Measurements from ENCODE around the gene KERA.

Gene KERA

DNA sequence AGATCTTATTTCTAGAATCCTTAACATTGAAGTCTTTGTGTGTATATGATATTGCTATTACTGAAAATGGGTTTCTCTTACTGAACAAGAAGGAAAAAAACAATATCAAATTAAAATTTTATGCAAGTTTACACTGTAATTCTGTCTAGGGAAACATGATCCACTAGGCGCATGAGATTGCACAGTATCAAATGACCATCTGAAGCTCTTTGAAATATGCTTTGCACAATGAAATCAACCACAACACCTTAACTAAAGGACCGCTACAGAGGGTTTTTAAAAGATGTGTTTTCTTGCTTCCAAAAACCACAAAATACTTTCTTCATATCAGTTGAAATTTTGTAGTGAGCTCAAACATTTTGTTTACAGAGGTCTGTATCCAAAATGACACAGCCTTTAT, 15.1 kb upstream of the KERA start:
- DNase-seq: no peak

DNA sequence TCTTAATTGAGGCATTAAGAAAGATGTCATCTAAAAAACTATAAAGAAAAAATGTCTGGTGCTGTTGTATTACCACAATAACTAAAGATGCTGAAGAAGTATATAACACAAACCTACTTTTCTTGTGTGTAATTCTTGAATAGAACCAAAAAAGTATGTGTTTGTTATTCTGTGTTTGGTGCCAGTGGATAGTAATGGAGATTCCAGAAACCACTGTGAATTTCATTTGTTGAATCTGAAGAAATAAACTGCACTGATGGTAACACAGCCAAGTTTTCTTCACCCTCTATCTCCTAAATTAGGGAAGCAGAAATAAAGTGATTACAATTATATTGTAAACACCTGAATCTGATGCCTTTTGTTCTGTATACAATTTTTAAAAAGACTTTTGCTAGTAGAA, 13.1 kb upstream of the KERA start:
- DNase-seq: no peak

DNA sequence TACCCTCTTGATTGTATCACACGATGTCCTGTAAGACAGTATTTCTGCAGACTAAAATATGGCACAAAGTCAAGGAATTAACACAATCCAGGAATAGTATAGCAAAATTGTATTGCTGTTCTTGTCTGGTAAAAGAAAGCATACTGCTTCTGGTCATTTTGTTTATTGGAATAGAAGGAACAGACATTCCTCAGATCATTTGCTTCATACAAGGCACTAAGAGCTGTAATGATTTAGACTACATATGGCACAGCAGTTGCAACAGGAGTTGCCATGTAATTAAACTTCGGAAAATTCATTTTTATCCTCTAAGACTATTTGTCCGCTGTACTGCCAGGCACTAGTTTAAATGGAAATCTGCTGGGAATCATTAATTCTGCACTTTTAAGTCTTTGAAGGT, 7.6 kb upstream of the KERA start:
- DNase-seq: no peak

GRCh38 chr12:91064640-91065039, 6.8 kb upstream of the KERA start:
- no peak for DNase-seq

- no peak for DNase-seq
These were observed 3.3 kb upstream of the KERA start for GRCh38 chr12:91061091-91061490.

DNA sequence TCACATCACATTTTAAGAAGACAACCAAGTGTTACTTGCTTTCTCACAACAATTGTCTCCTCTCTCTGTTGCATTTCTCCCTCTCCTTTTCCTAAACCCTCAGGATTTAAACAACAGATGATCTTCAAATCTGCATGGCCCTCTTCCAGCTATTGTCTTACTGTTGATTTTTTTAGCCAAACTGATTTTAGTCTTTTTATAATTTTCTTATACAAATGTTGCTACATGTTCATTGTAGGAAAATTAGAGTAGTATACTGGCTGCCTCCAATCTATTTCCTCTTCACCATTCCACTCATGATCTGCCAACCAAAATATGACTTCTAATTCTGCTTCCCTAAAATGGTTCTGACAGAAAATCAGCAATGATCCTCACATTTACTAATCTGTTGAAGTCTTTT, 1.4 kb upstream of the KERA start:
- DNase-seq: no peak

DNA sequence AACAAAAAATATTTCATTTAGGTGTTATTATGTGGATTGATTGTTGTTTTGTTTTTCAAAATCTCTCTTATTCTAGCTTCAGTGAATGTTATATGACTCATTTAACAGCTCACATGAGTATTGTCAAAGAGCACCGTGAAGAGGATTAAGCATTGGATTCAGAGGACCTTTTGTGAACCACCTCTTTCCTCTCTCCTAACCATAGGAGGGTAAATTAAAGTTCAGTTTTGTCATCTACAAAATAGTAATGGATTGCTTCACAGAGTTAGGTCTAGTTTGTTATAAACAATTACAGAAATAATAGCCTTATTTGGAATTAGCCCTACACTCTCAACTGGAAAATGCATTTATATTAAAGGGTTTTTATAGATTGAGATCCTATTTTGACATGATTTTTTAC, 962 bp upstream of the KERA start:
- no peak for DNase-seq

- no peak for DNase-seq
These were observed 1.3 kb downstream of the KERA start for GRCh38 chr12:91056488-91056887.

DNA sequence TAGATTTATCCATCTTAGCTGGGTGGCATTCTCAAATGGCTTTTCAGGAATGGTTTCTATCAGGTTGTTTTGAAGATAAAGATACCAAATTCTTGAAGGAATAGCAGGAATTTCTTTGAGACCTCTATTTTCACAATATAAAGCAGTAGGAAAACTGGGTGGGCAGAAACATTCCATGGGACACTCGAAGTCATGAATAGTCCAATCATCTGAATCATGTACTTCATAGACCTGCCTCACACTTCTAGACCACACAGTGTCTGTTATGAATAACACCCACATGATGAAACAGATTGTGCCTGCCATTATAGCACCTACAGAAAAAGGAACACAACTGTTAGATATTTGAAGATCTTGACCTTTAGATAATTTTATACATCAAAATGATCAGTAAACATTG, 1.8 kb downstream of the KERA start:
- no peak for DNase-seq

- DNase-seq: no peak
These were observed 3.7 kb downstream of the KERA start for GRCh38 chr12:91053951-91054715.

GRCh38 chr12:91052026-91052425, 5.8 kb downstream of the KERA start:
- DNase-seq: no peak

- DNase-seq: no peak
These were observed 13.2 kb downstream of the KERA start for GRCh38 chr12:91044586-91044985.

DNA sequence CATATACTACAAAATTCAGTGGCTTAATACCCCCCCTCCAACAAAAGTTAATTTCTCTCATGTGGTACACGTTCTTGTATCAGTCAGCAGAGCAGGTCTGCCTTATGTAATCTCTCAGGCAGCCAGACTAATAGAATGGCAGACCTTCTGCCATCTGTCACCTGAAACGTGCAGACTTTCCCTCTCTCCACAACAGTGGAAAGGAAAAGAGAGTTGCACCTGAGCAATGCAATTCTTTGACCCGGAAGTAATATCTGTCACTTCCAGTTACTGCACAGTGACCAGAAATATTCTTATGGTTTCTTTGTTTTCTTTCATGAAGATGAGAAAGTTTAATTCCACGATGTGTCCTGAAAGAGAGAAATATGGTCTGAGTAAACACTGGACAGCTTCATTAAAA, 14.4 kb downstream of the KERA start:
- no peak for DNase-seq

- no peak for DNase-seq
These were observed 17.6 kb downstream of the KERA start for GRCh38 chr12:91040096-91040755.

DNA sequence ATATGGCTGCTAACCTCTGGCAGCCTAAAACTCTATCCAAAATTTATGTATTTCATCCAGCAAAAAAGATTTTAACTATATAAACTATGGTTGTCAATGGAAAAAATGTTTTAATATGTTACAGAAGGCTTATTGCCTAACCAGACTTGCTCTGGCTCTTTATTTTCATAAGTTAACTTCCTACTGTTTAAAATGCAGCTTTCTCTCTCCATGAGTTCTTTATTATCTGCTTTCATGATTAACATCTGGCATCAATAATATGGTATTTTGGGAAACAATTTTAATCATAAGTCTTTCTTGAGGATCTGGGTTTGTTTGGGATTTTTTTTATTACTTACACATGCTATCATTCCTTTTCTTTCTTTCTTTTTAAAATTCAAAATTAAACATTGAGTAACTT, 20.5 kb downstream of the KERA start:
- no peak for DNase-seq

GRCh38 chr12:91033251-91033650, 24.6 kb downstream of the KERA start:
- no peak for DNase-seq

DNA sequence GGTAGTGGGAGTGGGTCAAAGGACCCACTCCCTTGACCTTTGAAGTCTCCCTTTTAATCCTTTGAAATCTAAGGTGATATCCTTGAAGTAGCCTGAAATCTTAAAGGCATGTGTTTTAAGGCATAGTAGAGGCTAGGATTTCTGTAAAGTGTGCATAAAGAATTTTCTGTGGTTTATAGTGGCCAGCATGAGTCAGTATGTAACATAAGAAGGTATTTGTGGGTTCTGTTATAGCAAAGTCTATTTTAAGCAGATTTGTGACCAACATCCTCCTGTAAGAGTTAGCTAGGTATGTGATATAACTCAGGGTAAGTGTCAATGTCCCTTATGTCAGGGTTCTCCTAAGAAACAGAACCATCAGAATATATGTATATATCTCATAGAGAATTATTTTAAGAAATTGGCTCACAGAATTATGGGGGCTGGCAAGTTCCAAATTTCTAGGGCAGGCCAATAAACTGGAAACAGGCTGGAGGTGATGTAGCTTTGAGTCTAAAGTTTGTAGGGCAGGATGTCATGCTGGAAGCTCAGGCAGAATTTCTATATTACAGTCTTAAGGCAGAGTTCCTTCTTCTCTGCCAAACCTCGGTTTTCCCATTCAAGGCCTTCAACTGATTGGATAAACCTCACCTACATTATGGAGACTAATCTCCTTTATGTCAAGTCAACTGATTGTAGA, 34.4 kb downstream of the KERA start:
- DNase-seq: no peak

GRCh38 chr12:91021076-91021475, 36.7 kb downstream of the KERA start:
- no peak for DNase-seq

DNA sequence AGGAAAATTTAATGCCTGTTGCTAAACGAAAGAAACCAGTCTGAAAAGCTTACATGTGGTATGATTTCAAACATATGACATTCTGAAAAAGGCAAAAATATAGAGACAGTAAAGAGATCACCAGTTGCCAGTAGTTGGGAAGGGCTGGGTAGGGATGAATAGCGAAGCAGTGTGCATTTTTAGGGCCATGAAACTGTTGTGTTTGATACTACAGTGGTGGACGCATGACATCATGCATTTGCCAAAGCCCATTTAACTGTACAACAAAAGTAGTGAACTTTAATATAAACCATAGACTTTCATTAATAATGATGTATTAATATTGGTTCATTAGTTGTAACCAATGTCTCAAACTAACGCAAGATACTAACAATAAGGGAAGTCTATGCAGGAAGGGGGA, 38.4 kb downstream of the KERA start:
- no peak for DNase-seq

DNA sequence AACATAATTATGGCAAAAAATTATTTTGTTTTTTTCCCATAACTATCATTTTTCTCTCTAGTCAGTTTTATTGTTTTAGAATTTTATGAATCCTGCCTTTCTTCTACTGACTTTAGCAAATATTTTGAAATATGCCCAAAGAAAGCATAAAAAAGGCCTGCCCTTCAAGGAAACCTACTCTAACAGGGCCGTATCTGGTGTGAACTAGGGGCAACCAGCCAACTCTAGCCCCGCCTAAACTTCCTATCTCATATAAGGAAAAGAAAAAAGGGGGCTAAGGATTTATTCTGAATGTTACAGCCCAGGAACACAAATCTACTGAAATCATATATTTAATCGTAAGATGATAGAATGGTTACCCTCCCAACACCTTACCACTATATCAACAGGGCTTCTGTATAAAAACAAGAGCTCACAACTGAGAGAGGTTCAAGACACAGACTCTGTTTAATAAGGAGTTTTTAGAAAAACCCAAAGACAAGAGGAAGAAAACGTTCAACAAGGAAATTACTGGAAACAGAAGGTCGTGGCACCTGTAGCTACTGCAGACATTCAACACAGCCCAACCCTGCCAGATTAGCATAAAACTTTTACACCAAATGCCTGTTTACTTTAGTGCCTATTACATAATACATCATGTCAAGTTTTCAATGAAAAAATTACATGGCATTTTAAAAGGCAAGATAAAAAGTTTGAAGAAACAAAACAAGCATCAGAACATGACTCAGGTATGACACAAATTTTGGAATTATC, 40.1 kb downstream of the KERA start:
- DNase-seq: no peak

DNA sequence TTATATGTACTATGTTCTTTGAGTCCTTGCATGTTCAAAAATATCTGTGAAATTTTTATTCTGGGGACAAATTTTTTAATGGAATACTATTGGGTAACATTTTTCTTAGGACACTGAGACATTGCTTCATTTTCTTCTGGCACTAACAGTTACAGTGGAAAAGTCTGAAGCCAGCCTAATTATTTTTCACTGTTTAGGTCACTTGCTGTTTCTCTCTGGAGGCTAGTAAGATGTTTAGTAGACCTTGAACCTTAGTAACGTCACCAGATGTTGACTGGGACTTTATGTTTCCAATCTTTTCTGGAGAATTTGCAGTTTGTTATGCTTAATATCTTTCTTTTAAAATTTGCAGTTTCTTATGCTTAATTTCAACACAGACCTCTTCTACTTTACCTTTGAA, 40.8 kb downstream of the KERA start:
- DNase-seq: no peak

- DNase-seq: no peak
These were observed 48.4 kb downstream of the KERA start for GRCh38 chr12:91009319-91009950.
